HCT116 (cell line): ENCODE results near the gene DYNLT1. TPM values are rescaled to one million over a fixed set of nuclear protein-coding genes. Genes with fewer than 3 reads are reported as not detected.
A peak's percentile ranks its signal among the peaks of the same experiment; 100 is the strongest.

ENCODE experiments used
- ATAC-seq: fragments of 200-7000 bp; cut with Tn5 transposase; 2 replicates; pipeline ENCODE4 v1.9.1; 2020; ENCODE audit warnings: mild to moderate bottlenecking, moderate library complexity
- BruUV-seq: library from RNA; stranded (reverse); fragments of 400-500 nt; replicated peaks from 2 replicates; lab custom pipeline; 2021; lab: Mats Ljungman, UMichigan
- CTCF ChIA-PET: fragments of 300-600 bp; sonication (Branson Sonifier 250); formaldehyde crosslinking; loops from one replicate; lab custom pipeline; 2021; ENCODE audit warnings: antibody characterized with exemption; lab: Charles Lee
- POLR2A ChIA-PET: fragments of 300-600, 350-600 bp; sonication (Branson Sonifier 250); formaldehyde crosslinking; loops from one replicate; lab custom pipeline; 2021; ENCODE audit warnings: antibody characterized with exemption; lab: Charles Lee
- RAD21 ChIA-PET, 2 experiments: fragments of 300-600 bp; sonication (Branson Sonifier 250); formaldehyde crosslinking; loops; one replicate each; lab custom pipeline; 2023; ENCODE audit warnings: low total read pairs in 2 of 2; ENCODE audit not compliant: uncharacterized antibody in 2 of 2, unreplicated experiment in 2 of 2, low non-redundant PET in 1 of 2; lab: Charles Lee
- DNase-seq: peaks from one replicate; pipeline ENCODE4 v3.0.0-alpha.2; 2010; ENCODE audit warnings: low read depth, low spot score
- H2AFZ ChIP-seq: fragments of 200-600 bp; shearing (Covaris generic), sonication (generic); 2 replicates; pipeline ENCODE4 v1.6.1; 2017; ENCODE audit warnings: low read depth, mixed run types, mixed read lengths, antibody characterized with exemption, low read length; ENCODE audit not compliant: poor library complexity, severe bottlenecking
- H3K27ac ChIP-seq: 2 replicates; pipeline ENCODE4 v1.5.1; 2012; ENCODE audit warnings: low read depth, low read length
- H3K27me3 ChIP-seq: fragments of 200-600 bp; sonication (generic); 2 replicates; pipeline ENCODE4 v1.6.1; 2016; ENCODE audit warnings: mixed run types, low read length, mixed read lengths; ENCODE audit not compliant: insufficient read depth
- H3K36me3 ChIP-seq, 2 experiments: fragments of 200-500 bp in 1 of 2; fragments of 200-600 bp in 1 of 2; sonication (Bioruptor generic) in 1 of 2; sonication (generic) in 1 of 2; 2 replicates each; pipeline versions ENCODE4 v1.5.1 to v1.6.1; 2014 to 2016; ENCODE audit warnings: low read length in 2 of 2, inconsistent platforms in 1 of 2, mixed read lengths in 1 of 2, mixed run types in 1 of 2; ENCODE audit not compliant: insufficient read depth in 2 of 2, control insufficient read depth in 1 of 2
- H3K4me1 ChIP-seq, 2 experiments: fragments of 200-600 bp in 1 of 2; sonication (generic) in 1 of 2; 2 replicates each; pipeline versions ENCODE4 v1.5.1 to v1.6.1; 2012 to 2017; ENCODE audit warnings: low read length in 2 of 2, inconsistent platforms in 1 of 2, mild to moderate bottlenecking in 1 of 2, mixed read lengths in 1 of 2, mixed run types in 1 of 2, moderate library complexity in 1 of 2; ENCODE audit not compliant: insufficient read depth in 2 of 2, control insufficient read depth in 1 of 2
- H3K4me2 ChIP-seq: fragments of 200-600 bp; sonication (generic); 2 replicates; pipeline ENCODE4 v1.6.1; 2017; ENCODE audit warnings: mixed run types, low read length, mixed read lengths
- H3K4me3 ChIP-seq, 2 experiments: fragments of 200-600 bp in 1 of 2; sonication (generic) in 1 of 2; replicated peaks in 1 of 2; 2 replicates each; pipeline ENCODE4 v1.5.1; 2011 to 2016; ENCODE audit warnings: low read length in 2 of 2, control low read depth in 1 of 2, low read depth in 1 of 2, mild to moderate bottlenecking in 1 of 2, mixed read lengths in 1 of 2, mixed run types in 1 of 2
- H3K79me2 ChIP-seq: fragments of 200-600 bp; sonication (generic); 2 replicates; pipeline ENCODE4 v1.6.1; 2017; ENCODE audit warnings: mild to moderate bottlenecking, mixed run types, low read length, moderate library complexity, mixed read lengths; ENCODE audit not compliant: insufficient read depth
- H3K9ac ChIP-seq: fragments of 200-600 bp; sonication (generic); 2 replicates; pipeline ENCODE4 v1.6.1; 2016; ENCODE audit warnings: low read length, mixed read lengths
- H3K9me2 ChIP-seq: fragments of 200-600 bp; sonication (generic), shearing (Covaris generic); 2 replicates; pipeline ENCODE4 v1.6.1; 2017; ENCODE audit warnings: mixed run types, mild to moderate bottlenecking, moderate library complexity; ENCODE audit not compliant: insufficient read depth
- H3K9me3 ChIP-seq, 2 experiments: fragments of 200-500 bp in 1 of 2; fragments of 200-600 bp in 1 of 2; sonication (Bioruptor generic) in 1 of 2; sonication (generic) in 1 of 2; 2 replicates each; pipeline ENCODE4 v1.6.1; 2014 to 2017; ENCODE audit warnings: low read length in 2 of 2, mixed read lengths in 2 of 2, inconsistent platforms in 1 of 2, low read depth in 1 of 2, mild to moderate bottlenecking in 1 of 2, mixed run types in 1 of 2, moderate library complexity in 1 of 2; ENCODE audit not compliant: control insufficient read depth in 1 of 2, insufficient read depth in 1 of 2
- H4K20me1 ChIP-seq: fragments of 200-600 bp; sonication (generic), shearing (Covaris generic); 2 replicates; pipeline ENCODE4 v1.6.1; 2017; ENCODE audit warnings: mixed run types, mild to moderate bottlenecking, moderate library complexity; ENCODE audit not compliant: insufficient read depth
- ELF1 ChIP-seq: IDR thresholded peaks from 2 replicates; pipeline ENCODE4 v1.6.1; 2012; ENCODE audit warnings: low read depth, borderline replicate concordance
- MAX ChIP-seq: IDR thresholded peaks from 2 replicates; pipeline ENCODE4 v1.6.1; 2012
- POLR2A ChIP-seq: IDR thresholded peaks from 2 replicates; pipeline ENCODE4 v1.7.0; 2011; ENCODE audit warnings: borderline replicate concordance; ENCODE audit not compliant: insufficient read depth, insufficient read length; ENCODE audit errors: extremely low read depth
- RAD21 ChIP-seq: IDR thresholded peaks from 2 replicates; pipeline ENCODE4 v1.6.1; 2012; ENCODE audit warnings: low read depth, mild to moderate bottlenecking
- ZBTB33 ChIP-seq: IDR thresholded peaks from 2 replicates; pipeline ENCODE4 v1.6.1; 2011; ENCODE audit warnings: mild to moderate bottlenecking, low read length, moderate library complexity; ENCODE audit not compliant: insufficient replicate concordance; ENCODE audit errors: extremely low read depth
- intact Hi-C: fragments of 100-400 bp; cut with micrococcal nuclease; formaldehyde crosslinking; loops from 2 replicates; pipeline ENCODE4 v1.10.0; 2022
- total RNA-seq: library from RNA; stranded (reverse); gene quantifications from one replicate; pipeline ENCODE4 v1.2.1, GENCODE V29; 2021; ENCODE audit not compliant: unreplicated experiment
- TF ChIP-seq, protein P1 (sequence below), 3 experiments: fragments of 200-600 bp in 1 of 3; sonication (generic) in 1 of 3; IDR thresholded peaks in 2 of 3; conservative IDR thresholded peaks in 1 of 3; 2 replicates each; pipeline ENCODE4 v1.5.1; 2012 to 2017; ENCODE audit warnings: low read depth in 2 of 3, low read length in 2 of 3, antibody characterized with exemption in 1 of 3, borderline replicate concordance in 1 of 3, control low read depth in 1 of 3, mild to moderate bottlenecking in 1 of 3, mixed read lengths in 1 of 3, mixed run types in 1 of 3, moderate library complexity in 1 of 3; ENCODE audit not compliant: insufficient read depth in 1 of 3

The DYNLT1 gene
- total RNA-seq, 1 experiment from 2014 or later: 239 TPM

GRCh38 chr6:158605266-158605878, 39.2 kb downstream of the DYNLT1 start:
- Histone ChIP-seq H3K4me1 (no peaks in the 10 kb centered on the region), H4K20me1 (no peaks in the 10 kb centered on the region; the same call in 1 of the 2 replicates), H3K9ac (no peak overlapping the region), H3K4me3 (no peak overlapping the region), H3K9me3 (no peaks in the 10 kb centered on the region), H3K79me2 (peaks cover 46% of the 10 kb centered on the region), H3K9me2 (no peaks in the 10 kb centered on the region), H3K27ac (no peak overlapping the region), H2AFZ (no peak overlapping the region), H3K27me3 (no peaks in the 10 kb centered on the region), H3K36me3 (peaks cover 21 to 58% of the 10 kb centered on the region in 2 experiments), H3K4me2 (no peak overlapping the region)
- CTCF ChIA-PET: interaction anchor here (0.5 to 5.7 kb wide), 4 partner anchors 207 to 391 kb away, joined by 3 to 38 read pairs (median 14); no protein-coding TSS in a partner anchor
- ATAC-seq: peak; percentile 91
- POLR2A ChIA-PET: no interaction called here
- BruUV-seq: no TSS peak
- TF ChIP-seq, protein P1, sequence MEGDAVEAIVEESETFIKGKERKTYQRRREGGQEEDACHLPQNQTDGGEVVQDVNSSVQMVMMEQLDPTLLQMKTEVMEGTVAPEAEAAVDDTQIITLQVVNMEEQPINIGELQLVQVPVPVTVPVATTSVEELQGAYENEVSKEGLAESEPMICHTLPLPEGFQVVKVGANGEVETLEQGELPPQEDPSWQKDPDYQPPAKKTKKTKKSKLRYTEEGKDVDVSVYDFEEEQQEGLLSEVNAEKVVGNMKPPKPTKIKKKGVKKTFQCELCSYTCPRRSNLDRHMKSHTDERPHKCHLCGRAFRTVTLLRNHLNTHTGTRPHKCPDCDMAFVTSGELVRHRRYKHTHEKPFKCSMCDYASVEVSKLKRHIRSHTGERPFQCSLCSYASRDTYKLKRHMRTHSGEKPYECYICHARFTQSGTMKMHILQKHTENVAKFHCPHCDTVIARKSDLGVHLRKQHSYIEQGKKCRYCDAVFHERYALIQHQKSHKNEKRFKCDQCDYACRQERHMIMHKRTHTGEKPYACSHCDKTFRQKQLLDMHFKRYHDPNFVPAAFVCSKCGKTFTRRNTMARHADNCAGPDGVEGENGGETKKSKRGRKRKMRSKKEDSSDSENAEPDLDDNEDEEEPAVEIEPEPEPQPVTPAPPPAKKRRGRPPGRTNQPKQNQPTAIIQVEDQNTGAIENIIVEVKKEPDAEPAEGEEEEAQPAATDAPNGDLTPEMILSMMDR (IDR thresholded peaks at IDR 0.05 in 2 of 3, conservative IDR thresholded peaks at IDR 0.05 in 1 of 3; ENCODE audit: borderline replicate concordance in 1 of 3, insufficient read depth in 1 of 3, low read depth in 2 of 3, low read length in 2 of 3): peak; percentile 62 to 66 (median 65); a peak in 5 of 6 replicates
- TF ChIP-seq ELF1: no peak
- TF ChIP-seq RAD21: peak; percentile 74
- no peak for TF ChIP-seq MAX
- TF ChIP-seq ZBTB33: no peak
- no peak for TF ChIP-seq POLR2A
- RAD21 ChIA-PET: interaction anchor here (0.6 to 1.8 kb wide), 5 partner anchors 31 to 391 kb away, joined by 3 to 6 read pairs (median 4); no protein-coding TSS in a partner anchor
- DNase-seq: peak; percentile 48
- intact Hi-C loops: loop anchor here (2.0 kb wide), 1 partner anchor 385 kb away; no protein-coding TSS in a partner anchor
